ENCODE measurements around the gene COQ4. TPM values are rescaled to one million over a fixed set of nuclear protein-coding genes. Genes with fewer than 3 reads are reported as not detected.

Gene COQ4
- total RNA-seq, 1 experiment from 2014 or later = 28.1 TPM

- ChIA-PET POLR2A (ENCODE audit: unreplicated experiment) (no interaction called here), CTCF (no interaction called here)
- Histone ChIP-seq H3K4me1 (ENCODE audit: insufficient read depth, low read length) (peaks cover 6% of the 10 kb centered on the region; the same call in 1 of the 2 replicates), H3K4me3 (ENCODE audit: low read length) (no peak overlapping the region), H2AFZ (ENCODE audit: low read length) (no peak overlapping the region), H3F3A (ENCODE audit: low read length, unreplicated experiment) (no peaks in the 10 kb centered on the region), H3K36me3 (ENCODE audit: low read depth, low read length) (peaks cover 4% of the 10 kb centered on the region; the same call in 1 of the 2 replicates), H3K27me3 (ENCODE audit: low read length) (no peaks in the 10 kb centered on the region), H3K79me2 (ENCODE audit: low read length) (peaks cover 41% of the 10 kb centered on the region), H3K9ac (ENCODE audit: low read length) (no peak overlapping the region), H3K4me2 (ENCODE audit: low read length) (no peak overlapping the region), H3K9me2 (replicated peaks; ENCODE audit: low read length) (no peaks in the 10 kb centered on the region), H3K9me3 (ENCODE audit: low read length) (no peaks in the 10 kb centered on the region), H3K27ac (ENCODE audit: low read length) (no peak overlapping the region), H4K20me1 (ENCODE audit: low read length) (no peaks in the 10 kb centered on the region)
- ATAC-seq = no peak
- intact Hi-C loops (cut with micrococcal nuclease) = no loop called here
- BruUV-seq (replicated peaks) = no TSS peak
- DNase-seq = no peak
- TF ChIP-seq EZH2phosphoT487 (IDR thresholded peaks at IDR 0.05; ENCODE audit: borderline replicate concordance, low read length) (no peak), EZH2 (IDR thresholded peaks at IDR 0.05; ENCODE audit: low read length, unreplicated experiment) (no peak), CTCF (conservative IDR thresholded peaks at IDR 0.05; ENCODE audit: low read depth, low read length) (no peak)
Observed at GRCh38 chr9:128325629-128326028, 3.0 kb downstream of the COQ4 start.

GRCh38 chr9:128333451-128333869, 10.8 kb downstream of the COQ4 start:
- DNase-seq (no peak), ATAC-seq (no peak)
- H3K4me2 ChIP-seq (ENCODE audit: low read length) = no peak overlapping the region
- no peaks in the 10 kb centered on the region for H3K9me3 ChIP-seq (ENCODE audit: low read length)
- no TSS peak for BruUV-seq (replicated peaks)
- intact Hi-C loops (cut with micrococcal nuclease) = no loop called here
- no peak overlapping the region for H3K27ac ChIP-seq (ENCODE audit: low read length)
- H4K20me1 ChIP-seq (ENCODE audit: low read length) = no peaks in the 10 kb centered on the region
- no peaks in the 10 kb centered on the region for H3K79me2 ChIP-seq (ENCODE audit: low read length)
- no peak overlapping the region for H2AFZ ChIP-seq (ENCODE audit: low read length)
- no peaks in the 10 kb centered on the region for H3K9me2 ChIP-seq (replicated peaks; ENCODE audit: low read length)
- TF ChIP-seq CTCF (conservative IDR thresholded peaks at IDR 0.05; ENCODE audit: low read depth, low read length) = no peak
- no peak for TF ChIP-seq EZH2phosphoT487 (IDR thresholded peaks at IDR 0.05; ENCODE audit: borderline replicate concordance, low read length)
- no peak for TF ChIP-seq EZH2 (IDR thresholded peaks at IDR 0.05; ENCODE audit: low read length, unreplicated experiment)
- H3K9ac ChIP-seq (ENCODE audit: low read length) = no peak overlapping the region
- ChIA-PET CTCF (no interaction called here), POLR2A (ENCODE audit: unreplicated experiment) (no interaction called here)
- H3K4me1 ChIP-seq (ENCODE audit: insufficient read depth, low read length) = no peaks in the 10 kb centered on the region
- no peaks in the 10 kb centered on the region for H3K36me3 ChIP-seq (ENCODE audit: low read depth, low read length)
- H3K4me3 ChIP-seq (ENCODE audit: low read length) = no peak overlapping the region
- no peaks in the 10 kb centered on the region for H3K27me3 ChIP-seq (ENCODE audit: low read length)
- H3F3A ChIP-seq (ENCODE audit: low read length, unreplicated experiment) = no peaks in the 10 kb centered on the region

GRCh38 chr9:128335161-128335560, 12.5 kb downstream of the COQ4 start:
- H3K4me2 ChIP-seq (ENCODE audit: low read length) = no peak overlapping the region
- H3K27ac ChIP-seq (ENCODE audit: low read length) = no peak overlapping the region
- H2AFZ ChIP-seq (ENCODE audit: low read length) = no peak overlapping the region
- DNase-seq (no peak), ATAC-seq (no peak)
- H3K9me3 ChIP-seq (ENCODE audit: low read length) = no peaks in the 10 kb centered on the region
- no peaks in the 10 kb centered on the region for H4K20me1 ChIP-seq (ENCODE audit: low read length)
- TF ChIP-seq CTCF (conservative IDR thresholded peaks at IDR 0.05; ENCODE audit: low read depth, low read length) (no peak), EZH2 (IDR thresholded peaks at IDR 0.05; ENCODE audit: low read length, unreplicated experiment) (no peak), EZH2phosphoT487 (IDR thresholded peaks at IDR 0.05; ENCODE audit: borderline replicate concordance, low read length) (no peak)
- BruUV-seq (replicated peaks) = no TSS peak
- POLR2A ChIA-PET (ENCODE audit: unreplicated experiment) = no interaction called here
- H3K4me1 ChIP-seq (ENCODE audit: insufficient read depth, low read length) = no peaks in the 10 kb centered on the region
- CTCF ChIA-PET = no interaction called here
- H3K79me2 ChIP-seq (ENCODE audit: low read length) = no peaks in the 10 kb centered on the region
- no peaks in the 10 kb centered on the region for H3F3A ChIP-seq (ENCODE audit: low read length, unreplicated experiment)
- no peak overlapping the region for H3K4me3 ChIP-seq (ENCODE audit: low read length)
- H3K36me3 ChIP-seq (ENCODE audit: low read depth, low read length) = no peaks in the 10 kb centered on the region
- no peaks in the 10 kb centered on the region for H3K27me3 ChIP-seq (ENCODE audit: low read length)
- H3K9ac ChIP-seq (ENCODE audit: low read length) = no peak overlapping the region
- no peaks in the 10 kb centered on the region for H3K9me2 ChIP-seq (replicated peaks; ENCODE audit: low read length)
- intact Hi-C loops (cut with micrococcal nuclease) = no loop called here

All from PC-3 (cell line).